ENCODE measurements around the gene CAV2.

The CAV2 gene

DNA sequence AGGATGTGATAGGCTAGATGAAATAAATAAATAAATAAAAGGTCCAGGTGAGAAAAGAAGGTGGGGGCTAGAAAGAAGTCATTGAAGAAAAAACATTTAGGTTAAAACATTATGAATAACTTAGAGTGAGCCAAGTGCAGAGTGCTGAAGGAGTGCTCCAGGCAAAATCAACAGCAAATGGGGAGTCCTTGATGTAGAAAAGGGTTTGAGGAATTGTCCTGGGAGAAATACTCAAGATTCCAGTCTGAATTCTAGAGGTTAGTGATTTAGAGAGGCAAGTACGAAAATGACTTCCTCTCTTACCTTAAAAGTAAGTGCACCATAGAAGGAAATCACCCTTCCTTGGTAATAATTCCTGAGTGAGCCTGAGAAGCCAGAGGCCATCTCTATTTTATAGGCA lies 44.9 kb downstream of the CAV2 start:
- Histone ChIP-seq H2BK12ac (ENCODE audit: low read length) (no peak overlapping the region), H3K9me3 (replicated peaks in 1 of 2; ENCODE audit: control insufficient read depth in 2 of 2, insufficient read depth in 1 of 2, low read depth in 1 of 2, low read length in 2 of 2) (no peaks in the 10 kb centered on the region), H3K27ac (replicated peaks; ENCODE audit: low read length) (no peak overlapping the region), H3K27me3 (ENCODE audit: control insufficient read depth in 3 of 3, insufficient read depth in 3 of 3, low read depth in 1 of 3, low read length in 3 of 3) (no peaks in the 10 kb centered on the region), H2BK120ac (ENCODE audit: low read depth, low read length) (no peak overlapping the region), H2BK15ac (ENCODE audit: low read length) (no peak overlapping the region), H2AFZ (ENCODE audit: low read length) (no peak overlapping the region), H2AK5ac (ENCODE audit: low read depth, low read length) (no peak overlapping the region), H3K14ac (ENCODE audit: low read length) (no peak overlapping the region), H3K36me3 (replicated peaks in 1 of 2; ENCODE audit: control insufficient read depth in 2 of 2, insufficient read depth in 2 of 2, low read length in 2 of 2) (no peaks in the 10 kb centered on the region), H3K4ac (ENCODE audit: low read length) (no peak overlapping the region), H3K18ac (ENCODE audit: low read length) (no peak overlapping the region), H3K23ac (ENCODE audit: low read depth, low read length, poor library complexity) (no peak overlapping the region), H2BK5ac (ENCODE audit: low read length) (no peak overlapping the region), H3K4me1 (ENCODE audit: control insufficient read depth in 2 of 2, insufficient read depth in 1 of 2, low read depth in 1 of 2, low read length in 2 of 2) (peaks cover 0 to 2% of the 10 kb centered on the region in 2 donors), H3K4me3 (ENCODE audit: low read length in 2 of 2) (no peak overlapping the region), H3K79me1 (ENCODE audit: low read depth, low read length) (no peaks in the 10 kb centered on the region), H3K9ac (ENCODE audit: low read depth, low read length, poor library complexity) (no peak overlapping the region), H4K91ac (ENCODE audit: low read depth, low read length, poor library complexity) (no peak overlapping the region), H4K8ac (ENCODE audit: low read depth, low read length) (no peak overlapping the region), H3K4me2 (ENCODE audit: insufficient read depth, low read length, poor library complexity, severe bottlenecking) (no peak overlapping the region)
- WGBS, 2 donors (ENCODE audit: extremely low coverage in 2 of 2, insufficient read length in 2 of 2, insufficient replicate concordance in 1 of 2): no CpG with 5 or more reads among the region's 1 CpG
- no peak for DNase-seq (ENCODE audit: low spot score)

DNA sequence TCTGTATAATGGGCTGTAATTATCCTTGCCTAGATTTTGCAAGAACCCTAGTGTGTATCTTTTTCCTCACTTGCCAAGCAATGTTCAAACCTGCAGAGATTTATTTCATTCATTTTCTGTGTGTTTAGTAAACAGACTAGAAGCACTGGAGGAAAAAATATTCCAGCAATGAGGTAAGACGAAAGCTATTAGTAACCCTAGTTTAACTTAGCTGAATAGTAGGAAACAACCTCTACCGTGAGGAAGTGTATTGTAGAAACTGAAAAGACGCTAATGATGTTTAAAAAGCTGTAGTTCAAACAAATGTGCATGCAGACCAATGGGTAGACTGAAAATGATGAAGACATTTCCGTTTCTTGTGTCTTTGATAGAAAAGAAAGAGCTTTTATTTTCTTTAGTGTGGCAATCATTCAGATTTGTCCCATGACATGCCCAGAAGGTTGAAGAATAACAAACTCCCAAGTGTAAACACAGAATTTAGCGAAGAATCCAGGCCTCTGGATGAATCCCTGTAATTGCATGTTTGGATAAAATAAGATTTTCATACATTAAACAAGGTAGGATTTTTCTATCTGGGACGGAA lies 46.0 kb downstream of the CAV2 start:
- Histone ChIP-seq H2BK15ac (ENCODE audit: low read length) (no peak overlapping the region), H3K4me3 (ENCODE audit: low read length in 2 of 2) (no peak overlapping the region), H3K27ac (replicated peaks; ENCODE audit: low read length) (no peak overlapping the region), H2BK12ac (ENCODE audit: low read length) (no peak overlapping the region), H3K27me3 (ENCODE audit: control insufficient read depth in 3 of 3, insufficient read depth in 3 of 3, low read depth in 1 of 3, low read length in 3 of 3) (no peaks in the 10 kb centered on the region), H2BK5ac (ENCODE audit: low read length) (no peak overlapping the region), H3K4me2 (ENCODE audit: insufficient read depth, low read length, poor library complexity, severe bottlenecking) (no peak overlapping the region), H3K14ac (ENCODE audit: low read length) (no peak overlapping the region), H2AK5ac (ENCODE audit: low read depth, low read length) (no peak overlapping the region), H3K4me1 (ENCODE audit: control insufficient read depth in 2 of 2, insufficient read depth in 1 of 2, low read depth in 1 of 2, low read length in 2 of 2) (peaks cover 0 to 2% of the 10 kb centered on the region in 2 donors), H4K91ac (ENCODE audit: low read depth, low read length, poor library complexity) (no peak overlapping the region), H3K9ac (ENCODE audit: low read depth, low read length, poor library complexity) (no peak overlapping the region), H3K4ac (ENCODE audit: low read length) (no peak overlapping the region), H2BK120ac (ENCODE audit: low read depth, low read length) (no peak overlapping the region), H4K8ac (ENCODE audit: low read depth, low read length) (no peak overlapping the region), H3K79me1 (ENCODE audit: low read depth, low read length) (no peaks in the 10 kb centered on the region), H3K18ac (ENCODE audit: low read length) (no peak overlapping the region), H3K36me3 (replicated peaks in 1 of 2; ENCODE audit: control insufficient read depth in 2 of 2, insufficient read depth in 2 of 2, low read length in 2 of 2) (no peaks in the 10 kb centered on the region), H3K23ac (ENCODE audit: low read depth, low read length, poor library complexity) (no peak overlapping the region), H3K9me3 (replicated peaks in 1 of 2; ENCODE audit: control insufficient read depth in 2 of 2, insufficient read depth in 1 of 2, low read depth in 1 of 2, low read length in 2 of 2) (no peaks in the 10 kb centered on the region), H2AFZ (ENCODE audit: low read length) (no peak overlapping the region)
- WGBS, 2 donors (ENCODE audit: extremely low coverage in 2 of 2, insufficient read length in 2 of 2, insufficient replicate concordance in 1 of 2): no CpG with 5 or more reads among the region's 6 CpGs
- DNase-seq (ENCODE audit: low spot score): no peak

- no peak overlapping the region for H3K4ac ChIP-seq (ENCODE audit: low read length)
These were observed 46.5 kb downstream of the CAV2 start for GRCh38 chr7:116546054-116546453.

GRCh38 chr7:116546916-116547315 lies 47.4 kb downstream of the CAV2 start:
- Histone ChIP-seq H3K27ac (replicated peaks; ENCODE audit: low read length) (no peak overlapping the region), H3K4ac (ENCODE audit: low read length) (no peak overlapping the region), H3K4me1 (ENCODE audit: control insufficient read depth in 2 of 2, insufficient read depth in 1 of 2, low read depth in 1 of 2, low read length in 2 of 2) (peaks cover 0 to 2% of the 10 kb centered on the region in 2 donors), H3K23ac (ENCODE audit: low read depth, low read length, poor library complexity) (no peak overlapping the region), H2BK15ac (ENCODE audit: low read length) (no peak overlapping the region), H3K27me3 (ENCODE audit: control insufficient read depth in 3 of 3, insufficient read depth in 3 of 3, low read depth in 1 of 3, low read length in 3 of 3) (no peaks in the 10 kb centered on the region), H3K18ac (ENCODE audit: low read length) (no peak overlapping the region), H3K4me2 (ENCODE audit: insufficient read depth, low read length, poor library complexity, severe bottlenecking) (no peak overlapping the region), H2BK5ac (ENCODE audit: low read length) (no peak overlapping the region), H3K14ac (ENCODE audit: low read length) (no peak overlapping the region), H2AFZ (ENCODE audit: low read length) (no peak overlapping the region), H2BK120ac (ENCODE audit: low read depth, low read length) (no peak overlapping the region), H2AK5ac (ENCODE audit: low read depth, low read length) (no peak overlapping the region), H4K91ac (ENCODE audit: low read depth, low read length, poor library complexity) (no peak overlapping the region), H2BK12ac (ENCODE audit: low read length) (no peak overlapping the region), H3K4me3 (ENCODE audit: low read length in 2 of 2) (no peak overlapping the region), H3K9me3 (replicated peaks in 1 of 2; ENCODE audit: control insufficient read depth in 2 of 2, insufficient read depth in 1 of 2, low read depth in 1 of 2, low read length in 2 of 2) (no peaks in the 10 kb centered on the region), H3K36me3 (replicated peaks in 1 of 2; ENCODE audit: control insufficient read depth in 2 of 2, insufficient read depth in 2 of 2, low read length in 2 of 2) (no peaks in the 10 kb centered on the region), H3K79me1 (ENCODE audit: low read depth, low read length) (no peaks in the 10 kb centered on the region), H3K9ac (ENCODE audit: low read depth, low read length, poor library complexity) (no peak overlapping the region), H4K8ac (ENCODE audit: low read depth, low read length) (no peak overlapping the region)
- no CpG with 5 or more reads among the region's 1 CpG for WGBS, 2 donors (ENCODE audit: extremely low coverage in 2 of 2, insufficient read length in 2 of 2, insufficient replicate concordance in 1 of 2)
- DNase-seq (ENCODE audit: low spot score): no peak

More at GRCh38 chr7:116546054-116546453, 46.5 kb downstream of the CAV2 start:
- Histone ChIP-seq H3K23ac (ENCODE audit: low read depth, low read length, poor library complexity) (no peak overlapping the region), H3K9ac (ENCODE audit: low read depth, low read length, poor library complexity) (no peak overlapping the region), H3K18ac (ENCODE audit: low read length) (no peak overlapping the region), H3K79me1 (ENCODE audit: low read depth, low read length) (no peaks in the 10 kb centered on the region), H2AFZ (ENCODE audit: low read length) (no peak overlapping the region), H3K9me3 (replicated peaks in 1 of 2; ENCODE audit: control insufficient read depth in 2 of 2, insufficient read depth in 1 of 2, low read depth in 1 of 2, low read length in 2 of 2) (no peaks in the 10 kb centered on the region), H2AK5ac (ENCODE audit: low read depth, low read length) (no peak overlapping the region), H4K91ac (ENCODE audit: low read depth, low read length, poor library complexity) (no peak overlapping the region), H2BK15ac (ENCODE audit: low read length) (no peak overlapping the region), H3K4me1 (ENCODE audit: control insufficient read depth in 2 of 2, insufficient read depth in 1 of 2, low read depth in 1 of 2, low read length in 2 of 2) (peaks cover 0 to 2% of the 10 kb centered on the region in 2 donors), H4K8ac (ENCODE audit: low read depth, low read length) (no peak overlapping the region), H2BK12ac (ENCODE audit: low read length) (no peak overlapping the region), H2BK5ac (ENCODE audit: low read length) (no peak overlapping the region), H3K27ac (replicated peaks; ENCODE audit: low read length) (no peak overlapping the region), H3K4me3 (ENCODE audit: low read length in 2 of 2) (no peak overlapping the region), H3K14ac (ENCODE audit: low read length) (no peak overlapping the region), H3K36me3 (replicated peaks in 1 of 2; ENCODE audit: control insufficient read depth in 2 of 2, insufficient read depth in 2 of 2, low read length in 2 of 2) (no peaks in the 10 kb centered on the region), H3K4me2 (ENCODE audit: insufficient read depth, low read length, poor library complexity, severe bottlenecking) (no peak overlapping the region), H3K27me3 (ENCODE audit: control insufficient read depth in 3 of 3, insufficient read depth in 3 of 3, low read depth in 1 of 3, low read length in 3 of 3) (no peaks in the 10 kb centered on the region), H2BK120ac (ENCODE audit: low read depth, low read length) (no peak overlapping the region)
- no CpG with 5 or more reads among the region's 11 CpGs for WGBS, 2 donors (ENCODE audit: extremely low coverage in 2 of 2, insufficient read length in 2 of 2, insufficient replicate concordance in 1 of 2)
- no peak for DNase-seq (ENCODE audit: low spot score)

Measured in neuronal stem cell (in vitro differentiated cells).